MM.1S (cell line): ENCODE data around the gene TMEM40.

Source experiments
- DNase-seq: peaks from one replicate; pipeline ENCODE4 v3.0.0-alpha.2; 2015
- H2AFZ ChIP-seq: fragments of 300-600 bp; sonication (generic); 2 replicates; pipeline ENCODE4 v1.6.0; 2016; ENCODE audit warnings: antibody characterized with exemption, low read length
- H3F3A ChIP-seq: fragments of 300-600 bp; sonication (generic); 2 replicates; pipeline ENCODE4 v1.6.1; 2016; ENCODE audit warnings: mild to moderate bottlenecking, antibody characterized with exemption, low read length, moderate library complexity, mixed read lengths; ENCODE audit not compliant: insufficient read depth
- H3K27ac ChIP-seq: fragments of 300-600 bp; sonication (generic); 2 replicates; pipeline ENCODE4 v1.5.1; 2016; ENCODE audit warnings: mild to moderate bottlenecking, low read length
- H3K27me3 ChIP-seq: fragments of 300-600 bp; sonication (generic); replicated peaks from 2 replicates; pipeline ENCODE4 v1.6.0; 2016; ENCODE audit warnings: low read length; ENCODE audit not compliant: insufficient read depth
- H3K36me3 ChIP-seq: fragments of 300-600 bp; sonication (generic); replicated peaks from 2 replicates; pipeline ENCODE4 v1.6.1; 2016; ENCODE audit warnings: mild to moderate bottlenecking, low read length, mixed read lengths; ENCODE audit not compliant: insufficient read depth
- H3K4me1 ChIP-seq: fragments of 300-600 bp; sonication (generic); 2 replicates; pipeline ENCODE4 v1.6.1; 2016; ENCODE audit warnings: low read length, mixed read lengths
- H3K4me2 ChIP-seq: fragments of 300-600 bp; sonication (generic); 2 replicates; pipeline ENCODE4 v1.6.0; 2016; ENCODE audit warnings: low read depth, low read length
- H3K4me3 ChIP-seq: fragments of 300-600 bp; sonication (generic); 2 replicates; pipeline ENCODE4 v1.5.1; 2016; ENCODE audit warnings: low read length, mixed read lengths
- H3K79me2 ChIP-seq: fragments of 300-600 bp; sonication (generic); 2 replicates; pipeline ENCODE4 v1.6.1; 2016; ENCODE audit warnings: mixed run types, low read length, mixed read lengths
- H3K9ac ChIP-seq: fragments of 300-600 bp; sonication (generic); 2 replicates; pipeline ENCODE4 v1.6.1; 2016; ENCODE audit warnings: low read length, mixed read lengths
- H3K9me2 ChIP-seq: fragments of 300-600 bp; sonication (generic); replicated peaks from 2 replicates; pipeline ENCODE4 v1.6.1; 2016; ENCODE audit warnings: mild to moderate bottlenecking, low read length, mixed read lengths; ENCODE audit not compliant: insufficient read depth
- H3K9me3 ChIP-seq: fragments of 300-600 bp; sonication (generic); replicated peaks from 2 replicates; pipeline ENCODE4 v1.6.1; 2016; ENCODE audit warnings: mild to moderate bottlenecking, low read length, mixed read lengths; ENCODE audit not compliant: insufficient read depth
- H4K20me1 ChIP-seq: fragments of 300-600 bp; sonication (generic); 2 replicates; pipeline ENCODE4 v1.6.1; 2016; ENCODE audit warnings: mild to moderate bottlenecking, low read length, moderate library complexity, mixed read lengths; ENCODE audit not compliant: insufficient read depth
- EZH2 ChIP-seq: fragments of 300-600 bp; sonication (generic); optimal IDR thresholded peaks from 2 replicates; pipeline ENCODE3; 2017; ENCODE audit warnings: low read depth, mild to moderate bottlenecking, antibody characterized with exemption, low read length, mixed read lengths
- EZH2phosphoT487 ChIP-seq: fragments of 300-600 bp; sonication (generic); IDR thresholded peaks from 2 replicates; pipeline ENCODE4 v1.6.1; 2018; ENCODE audit warnings: antibody characterized with exemption, low read length
- TF ChIP-seq, protein P1 (sequence below): fragments of 300-600 bp; sonication (generic); IDR thresholded peaks from 2 replicates; pipeline ENCODE4 v1.5.1; 2016; ENCODE audit warnings: antibody characterized with exemption, low read length, mixed read lengths

Gene TMEM40

DNA sequence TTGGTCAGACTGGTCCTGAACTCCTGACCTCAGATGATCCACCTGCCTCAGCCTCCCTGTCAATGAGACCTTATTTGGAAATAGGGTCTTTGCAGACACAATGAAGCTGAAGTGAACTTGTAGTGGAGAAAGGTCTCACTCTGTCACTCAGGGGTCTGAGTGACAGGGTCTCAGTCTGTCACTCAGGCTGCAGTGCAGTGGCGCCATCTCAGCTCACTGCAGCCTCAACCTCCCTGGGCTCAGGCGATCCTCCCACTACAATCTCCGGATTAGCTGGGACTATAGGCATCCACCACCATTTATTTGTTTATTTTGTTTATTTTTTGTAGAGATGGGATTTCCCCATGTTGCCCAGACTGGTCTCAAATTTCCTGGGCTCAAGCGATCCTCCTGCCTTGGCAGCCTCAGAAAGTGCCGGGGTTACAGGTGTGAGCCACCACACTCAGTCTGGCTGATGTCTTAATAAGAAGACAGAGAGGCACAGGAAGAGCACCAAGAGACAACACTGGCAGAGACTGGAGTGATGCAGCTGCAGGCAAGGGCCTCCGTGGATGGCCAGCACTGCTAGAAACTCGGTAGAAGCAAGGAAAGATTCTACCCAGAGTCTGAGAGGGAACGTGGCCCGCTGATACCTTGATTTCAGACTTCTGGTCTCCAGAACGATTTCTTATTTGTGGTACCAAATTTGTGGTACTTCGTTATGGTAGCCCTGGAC lies 68.9 kb downstream of the TMEM40 start:
- no peak for DNase-seq
- H3K4me2 ChIP-seq, result no peak overlapping the region
- H3K9ac ChIP-seq, result no peak overlapping the region
- H3K79me2 ChIP-seq, result no peaks in the 10 kb centered on the region
- peaks cover 9% of the 10 kb centered on the region; the same call in 1 of the 2 replicates for H3K4me1 ChIP-seq
- H4K20me1 ChIP-seq, result no peaks in the 10 kb centered on the region
- no peaks in the 10 kb centered on the region for H3K9me2 ChIP-seq
- H3K27me3 ChIP-seq, result no peaks in the 10 kb centered on the region
- H3K9me3 ChIP-seq, result no peaks in the 10 kb centered on the region
- no peak for TF ChIP-seq EZH2
- TF ChIP-seq, protein P1, sequence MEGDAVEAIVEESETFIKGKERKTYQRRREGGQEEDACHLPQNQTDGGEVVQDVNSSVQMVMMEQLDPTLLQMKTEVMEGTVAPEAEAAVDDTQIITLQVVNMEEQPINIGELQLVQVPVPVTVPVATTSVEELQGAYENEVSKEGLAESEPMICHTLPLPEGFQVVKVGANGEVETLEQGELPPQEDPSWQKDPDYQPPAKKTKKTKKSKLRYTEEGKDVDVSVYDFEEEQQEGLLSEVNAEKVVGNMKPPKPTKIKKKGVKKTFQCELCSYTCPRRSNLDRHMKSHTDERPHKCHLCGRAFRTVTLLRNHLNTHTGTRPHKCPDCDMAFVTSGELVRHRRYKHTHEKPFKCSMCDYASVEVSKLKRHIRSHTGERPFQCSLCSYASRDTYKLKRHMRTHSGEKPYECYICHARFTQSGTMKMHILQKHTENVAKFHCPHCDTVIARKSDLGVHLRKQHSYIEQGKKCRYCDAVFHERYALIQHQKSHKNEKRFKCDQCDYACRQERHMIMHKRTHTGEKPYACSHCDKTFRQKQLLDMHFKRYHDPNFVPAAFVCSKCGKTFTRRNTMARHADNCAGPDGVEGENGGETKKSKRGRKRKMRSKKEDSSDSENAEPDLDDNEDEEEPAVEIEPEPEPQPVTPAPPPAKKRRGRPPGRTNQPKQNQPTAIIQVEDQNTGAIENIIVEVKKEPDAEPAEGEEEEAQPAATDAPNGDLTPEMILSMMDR, result no peak
- TF ChIP-seq EZH2phosphoT487, result no peak
- H3F3A ChIP-seq, result no peaks in the 10 kb centered on the region
- H3K27ac ChIP-seq, result no peak overlapping the region
- no peak overlapping the region for H3K4me3 ChIP-seq
- H3K36me3 ChIP-seq, result no peaks in the 10 kb centered on the region
- no peak overlapping the region for H2AFZ ChIP-seq

GRCh38 chr3:12687948-12688347 lies 71.1 kb downstream of the TMEM40 start:
- Histone ChIP-seq H3K27ac (no peak overlapping the region), H3F3A (no peaks in the 10 kb centered on the region), H3K4me3 (no peak overlapping the region), H3K9me3 (no peaks in the 10 kb centered on the region), H4K20me1 (no peaks in the 10 kb centered on the region), H2AFZ (no peak overlapping the region), H3K79me2 (no peaks in the 10 kb centered on the region), H3K4me2 (no peak overlapping the region), H3K27me3 (no peaks in the 10 kb centered on the region), H3K4me1 (no peaks in the 10 kb centered on the region), H3K36me3 (no peaks in the 10 kb centered on the region), H3K9me2 (no peaks in the 10 kb centered on the region), H3K9ac (no peak overlapping the region)
- TF ChIP-seq, protein P1, result no peak
- TF ChIP-seq EZH2phosphoT487 (no peak), EZH2 (no peak)
- DNase-seq, result no peak

- TF ChIP-seq EZH2, result no peak
- no peak for TF ChIP-seq EZH2phosphoT487
- TF ChIP-seq, protein P1, result no peak
- Histone ChIP-seq H3K36me3 (no peaks in the 10 kb centered on the region), H3F3A (no peaks in the 10 kb centered on the region), H3K27ac (no peak overlapping the region), H3K9ac (no peak overlapping the region), H3K9me3 (no peaks in the 10 kb centered on the region), H3K4me1 (no peaks in the 10 kb centered on the region), H3K27me3 (no peaks in the 10 kb centered on the region), H3K9me2 (no peaks in the 10 kb centered on the region), H3K4me3 (no peak overlapping the region), H3K4me2 (no peak overlapping the region), H2AFZ (no peak overlapping the region), H4K20me1 (no peaks in the 10 kb centered on the region), H3K79me2 (no peaks in the 10 kb centered on the region)
- DNase-seq, result no peak
These were observed 73.0 kb downstream of the TMEM40 start for GRCh38 chr3:12686096-12686495.
